GM18909 (cell line): ENCODE results near the gene AUTS2.

Source experiments
- ATAC-seq: cut with Tn5 transposase; IDR thresholded peaks from one replicate; pipeline ENCODE4 v1.9.1; 2021; ENCODE audit warnings: mild to moderate bottlenecking; ENCODE audit not compliant: unreplicated experiment, poor library complexity

The AUTS2 gene

DNA sequence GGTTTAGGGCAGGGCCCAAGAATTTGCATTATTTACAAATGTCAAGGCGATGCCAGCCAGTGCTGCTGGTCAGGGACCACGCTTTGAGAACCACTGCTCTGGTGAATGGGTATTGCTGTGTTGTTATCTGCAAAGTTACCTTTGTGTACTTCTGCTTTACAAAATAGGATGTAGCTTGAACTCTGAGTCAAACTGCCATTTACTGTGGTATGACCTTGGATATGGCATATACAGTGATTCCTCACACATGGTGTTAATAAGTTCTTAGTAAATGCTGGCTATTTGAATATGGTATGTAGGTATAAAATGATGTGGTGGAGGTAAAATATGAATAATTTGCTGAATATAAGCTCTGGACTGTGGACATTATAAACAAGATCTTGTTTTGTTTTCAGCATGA, 148.9 kb downstream of the AUTS2 start:
- ATAC-seq, result no peak

DNA sequence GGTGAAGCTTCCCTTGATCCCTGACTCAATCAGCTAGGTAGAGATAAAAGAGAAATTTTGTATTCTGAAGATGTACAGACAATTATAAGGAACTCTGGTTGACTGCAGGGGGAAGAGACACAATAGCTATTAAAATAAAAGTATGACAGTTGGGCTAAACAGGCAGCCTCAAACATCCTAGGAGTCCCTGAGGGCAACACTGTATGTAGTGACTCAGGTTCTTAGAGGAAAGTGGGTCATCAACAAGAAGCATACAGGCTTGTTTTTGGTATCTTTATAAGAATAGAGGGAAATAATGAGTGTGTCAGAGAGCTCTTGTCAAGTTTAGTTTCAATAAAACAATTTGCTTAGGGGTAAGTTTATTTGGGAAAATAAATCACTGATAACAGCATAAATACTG, 150.3 kb downstream of the AUTS2 start:
- ATAC-seq, result no peak

DNA sequence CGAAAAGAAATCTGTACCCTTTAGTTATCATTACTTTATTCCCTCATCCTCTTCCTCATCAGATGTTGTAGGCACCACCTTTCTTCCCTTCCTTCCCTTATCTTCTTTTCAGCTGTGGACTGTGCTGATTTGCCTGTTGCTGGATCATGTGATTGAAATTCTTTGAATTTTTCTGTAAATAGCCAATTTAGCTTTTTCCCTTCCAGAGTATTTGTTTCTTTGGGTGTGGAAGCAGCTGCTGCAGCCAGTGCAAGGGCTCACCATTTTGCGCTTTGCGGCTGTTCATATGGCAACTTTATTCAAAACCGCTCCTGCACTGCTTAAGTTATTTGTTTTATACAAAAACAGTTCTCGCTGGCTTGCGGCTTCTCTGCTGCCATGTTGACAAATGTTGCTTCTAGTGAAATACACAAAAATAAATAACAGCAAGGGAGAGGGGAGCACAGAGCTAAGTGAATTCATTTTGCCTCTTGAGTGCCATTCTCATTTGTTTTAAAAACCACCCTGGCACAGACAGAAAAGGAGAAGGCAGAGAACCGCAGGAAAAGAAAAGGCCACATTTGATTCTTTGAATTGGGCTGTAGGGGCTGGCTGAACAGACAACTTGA, 151.2 kb downstream of the AUTS2 start:
- ATAC-seq, result no peak

GRCh38 chr7:69749994-69750393, 151.7 kb downstream of the AUTS2 start:
- ATAC-seq, result no peak

GRCh38 chr7:69751026-69751425, 152.8 kb downstream of the AUTS2 start:
- ATAC-seq, result no peak

DNA sequence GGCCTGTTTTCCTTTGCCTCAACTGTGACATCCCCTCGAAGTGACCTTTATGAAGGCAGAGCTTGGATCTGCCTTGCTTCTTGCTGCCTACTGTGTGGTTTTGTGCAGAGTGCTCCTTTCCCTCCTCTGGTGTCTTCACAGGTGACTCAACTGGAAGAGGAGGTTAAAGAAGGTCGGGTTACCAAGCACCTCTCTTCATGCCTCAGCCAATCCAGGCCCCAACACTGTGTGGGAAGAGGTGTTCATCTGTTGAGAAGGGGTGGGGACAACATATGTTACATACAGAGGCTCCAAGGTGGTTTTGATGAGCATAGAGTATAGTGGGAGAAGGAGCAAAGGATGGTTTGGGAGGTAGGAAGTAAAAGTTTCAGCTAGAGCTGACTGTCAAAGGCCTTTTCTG, 155.7 kb downstream of the AUTS2 start:
- no peak for ATAC-seq

DNA sequence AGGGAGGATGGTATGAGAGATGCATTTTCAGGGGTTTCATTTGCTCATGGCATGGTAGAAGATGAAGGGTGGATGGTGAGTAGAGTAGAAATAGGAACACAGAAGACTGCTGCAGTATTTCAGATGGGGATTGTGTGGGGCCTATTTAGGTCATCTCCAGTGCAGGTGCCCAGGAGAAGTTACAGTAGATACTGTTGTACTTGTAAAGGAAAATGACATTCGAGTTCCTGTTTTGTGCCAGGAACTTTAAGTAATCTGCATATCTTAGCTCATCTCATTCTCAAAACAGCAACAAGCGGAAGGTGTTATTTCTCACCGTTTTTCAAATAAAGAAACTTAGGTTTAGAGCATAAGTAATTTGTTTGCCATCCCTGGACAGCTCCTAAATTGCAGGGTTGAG, 156.2 kb downstream of the AUTS2 start:
- ATAC-seq, result no peak

GRCh38 chr7:69756235-69756634, 158.0 kb downstream of the AUTS2 start:
- ATAC-seq, result no peak

GRCh38 chr7:69757528-69757927, 159.3 kb downstream of the AUTS2 start:
- no peak for ATAC-seq

GRCh38 chr7:69757981-69758430, 159.7 kb downstream of the AUTS2 start:
- ATAC-seq, result no peak

DNA sequence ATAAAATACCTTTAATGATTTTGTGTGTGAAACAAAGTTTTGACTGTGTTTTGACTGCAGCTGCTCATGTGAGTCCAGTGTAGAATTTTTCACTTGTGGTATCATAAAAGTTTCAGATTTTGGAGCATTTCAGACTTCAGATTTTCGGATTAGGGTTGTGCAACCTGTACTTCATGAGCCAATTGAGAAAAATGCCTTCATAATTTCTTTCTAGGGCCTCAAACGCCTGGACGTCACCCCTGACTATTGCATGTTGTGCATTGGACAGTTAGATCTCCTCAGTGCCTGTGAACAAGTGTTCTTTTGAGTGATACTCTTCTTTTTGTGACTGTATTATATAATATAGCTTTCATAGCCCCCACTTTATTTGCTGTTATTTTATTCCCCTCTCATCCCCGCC, 161.1 kb downstream of the AUTS2 start:
- ATAC-seq, result no peak

DNA sequence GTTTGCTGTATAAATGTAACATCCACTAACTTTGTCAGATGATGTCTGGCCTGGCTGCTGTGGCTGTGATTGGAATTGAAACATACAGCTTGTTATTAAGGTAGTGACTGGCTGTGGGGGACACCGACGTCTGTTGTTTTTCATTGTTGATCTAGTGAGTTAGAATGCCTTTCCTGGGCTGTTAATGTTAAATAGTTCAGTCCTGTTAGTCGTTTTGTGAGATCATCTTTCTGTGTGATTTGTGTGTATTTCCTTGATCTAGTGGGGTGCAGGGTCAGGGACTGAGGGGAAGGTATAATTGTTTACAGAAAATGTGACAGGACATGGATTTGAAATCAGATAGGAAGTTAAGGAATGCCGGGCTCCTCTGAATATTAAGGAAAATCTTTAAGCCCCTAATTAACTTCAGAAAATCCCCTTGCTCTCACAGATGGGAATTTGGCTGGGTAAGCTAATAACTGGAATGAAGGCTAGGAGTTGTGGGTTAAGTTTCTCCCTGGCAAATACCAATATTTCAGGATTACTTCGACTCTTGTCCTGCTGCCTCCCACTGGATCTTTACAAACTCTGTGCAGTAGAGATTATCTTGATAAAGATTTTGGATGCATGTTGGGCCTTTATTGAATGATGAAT, 163.1 kb downstream of the AUTS2 start:
- ATAC-seq, result no peak

- ATAC-seq, result peak; percentile 50
Measured at GRCh38 chr7:69762821-69763352, 164.6 kb downstream of the AUTS2 start.

GRCh38 chr7:69763513-69763912, 165.2 kb downstream of the AUTS2 start:
- ATAC-seq, result no peak

- ATAC-seq, result no peak
Measured at GRCh38 chr7:69764147-69764546, 165.9 kb downstream of the AUTS2 start.

- no peak for ATAC-seq
Measured at GRCh38 chr7:69764681-69765080, 166.4 kb downstream of the AUTS2 start.

- peak; percentile 51 for ATAC-seq
Measured at GRCh38 chr7:69765879-69766278, 167.6 kb downstream of the AUTS2 start.

GRCh38 chr7:69768986-69769595, 170.8 kb downstream of the AUTS2 start:
- ATAC-seq, result no peak

DNA sequence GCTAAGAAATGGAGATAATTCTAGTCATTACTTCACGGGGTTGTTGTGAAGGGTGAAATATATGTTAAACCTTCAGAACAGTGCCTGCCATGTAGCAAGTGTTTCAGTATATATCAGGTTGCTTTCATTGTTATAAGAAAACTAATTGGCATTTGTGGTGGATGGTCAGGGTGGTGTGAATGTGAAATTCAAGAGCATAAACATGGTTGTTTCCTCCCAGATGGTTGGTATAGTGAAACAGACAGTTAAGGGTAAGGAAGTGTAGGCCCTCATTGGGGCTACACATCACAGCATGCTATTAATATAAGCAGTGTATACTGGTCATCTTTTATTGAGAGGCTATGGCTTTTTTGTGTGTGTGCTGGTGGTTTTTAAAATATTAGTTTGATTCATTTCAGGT, 171.6 kb downstream of the AUTS2 start:
- ATAC-seq, result no peak

DNA sequence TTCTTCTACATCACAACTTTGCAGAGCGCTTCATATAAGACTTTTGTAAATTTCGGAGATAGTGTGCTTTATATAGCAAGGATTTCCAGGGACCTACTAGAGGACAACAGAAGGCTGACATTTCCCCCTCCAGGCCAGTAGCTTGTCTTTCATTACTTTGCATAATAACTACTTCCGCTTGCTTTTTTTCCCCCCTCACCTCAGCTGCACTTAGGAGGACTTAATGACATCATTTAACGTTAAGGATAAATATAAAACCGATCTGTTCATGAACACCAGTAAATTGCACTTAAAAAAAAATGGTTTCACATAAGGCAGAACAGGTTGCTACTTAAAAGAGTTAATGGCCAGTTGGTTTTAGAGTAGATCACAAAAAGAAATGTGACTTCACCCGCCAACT, 172.3 kb downstream of the AUTS2 start:
- no peak for ATAC-seq

DNA sequence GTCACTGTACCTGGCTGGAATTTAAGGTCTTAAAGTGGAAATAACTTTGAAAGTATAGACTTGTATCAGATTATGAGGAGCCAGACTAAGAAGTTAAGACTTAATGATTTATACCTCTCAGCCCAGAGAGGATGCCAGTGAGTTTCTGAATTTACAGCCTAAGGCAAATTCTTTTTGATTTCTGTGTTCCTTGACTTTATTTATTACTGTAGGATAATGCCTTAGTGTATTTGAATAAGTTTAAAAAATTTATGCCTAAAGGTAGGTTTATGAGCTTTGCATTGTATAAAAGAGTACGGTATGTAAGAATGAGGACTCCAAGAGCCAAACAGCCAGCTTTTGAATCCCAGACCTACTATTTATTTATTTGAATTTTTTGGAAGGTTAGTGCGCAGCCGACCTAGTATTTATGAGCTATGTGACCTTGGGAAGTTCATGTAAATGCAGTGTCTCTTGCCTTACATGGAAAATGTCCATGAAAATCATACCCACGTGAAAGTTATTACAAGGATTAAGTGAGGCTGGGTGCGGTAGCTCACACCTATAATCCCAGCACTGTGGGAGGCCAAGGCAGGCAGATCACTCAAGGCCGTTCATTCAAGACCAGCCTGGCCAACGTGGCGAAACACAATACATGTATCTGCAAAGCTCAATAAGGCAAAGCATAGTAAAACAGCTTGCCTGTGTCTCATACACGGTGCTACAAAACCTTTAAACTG, 174.6 kb downstream of the AUTS2 start:
- no peak for ATAC-seq
